ENCODE measurements around the gene WNK2.
"Not testable (repeated sequence)": the region's sequence is repeated elsewhere in the genome, so short reads cannot be mapped to it uniquely, and the experiment has no call there.

The WNK2 gene

DNA sequence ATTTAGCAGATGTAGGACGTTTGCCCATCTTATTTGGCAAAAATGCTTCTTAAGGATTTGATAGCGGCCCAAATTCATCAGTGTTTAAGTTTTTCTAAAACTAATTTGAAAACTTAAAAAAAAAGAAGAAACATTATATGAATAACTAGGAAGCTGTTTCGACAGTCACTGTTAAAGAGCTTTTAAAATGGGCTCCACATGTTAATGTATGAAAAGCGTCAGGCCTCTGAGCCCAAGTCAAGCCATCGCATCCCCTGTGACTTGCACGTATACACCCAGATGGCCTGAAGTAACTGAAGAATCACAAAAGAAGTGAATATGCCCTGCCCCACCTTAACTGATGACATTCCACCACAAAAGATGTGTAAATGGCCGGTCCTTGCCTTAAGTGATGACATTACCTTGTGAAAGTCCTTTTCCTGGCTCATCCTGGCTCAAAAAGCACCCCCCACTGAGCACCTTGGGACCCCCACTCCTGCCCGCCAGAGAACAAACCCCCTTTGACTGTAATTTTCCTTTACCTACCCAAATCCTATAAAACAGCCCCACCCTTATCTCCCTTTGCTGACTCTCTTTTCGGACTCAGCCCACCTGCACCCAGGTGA is 163.5 kb downstream of the WNK2 start:
- not testable (repeated sequence) for H3K4me1 ChIP-seq (ENCODE audit: control insufficient read depth in 1 of 2, insufficient read depth in 2 of 2, low read length in 2 of 2); H3K27ac ChIP-seq (ENCODE audit: low read depth, low read length); H3K9me3 ChIP-seq (ENCODE audit: control insufficient read depth in 1 of 2, low read length in 2 of 2); H3K4me3 ChIP-seq (ENCODE audit: low read depth in 1 of 2, low read length in 2 of 2); H3K36me3 ChIP-seq (ENCODE audit: control insufficient read depth in 1 of 2, insufficient read depth in 2 of 2, low read length in 2 of 2); H3K9ac ChIP-seq (ENCODE audit: low read depth in 1 of 2, low read length in 2 of 2)
- H3K27me3 ChIP-seq (ENCODE audit: control insufficient read depth in 1 of 2, insufficient read depth in 2 of 2, low read length in 2 of 2) = peaks cover 10 to 18% of the 10 kb centered on the region in 2 donors

- not testable (repeated sequence) for H3K4me1 ChIP-seq (ENCODE audit: control insufficient read depth in 1 of 2, insufficient read depth in 2 of 2, low read length in 2 of 2); H3K36me3 ChIP-seq (ENCODE audit: control insufficient read depth in 1 of 2, insufficient read depth in 2 of 2, low read length in 2 of 2); H3K9me3 ChIP-seq (ENCODE audit: control insufficient read depth in 1 of 2, low read length in 2 of 2)
These were observed 169.7 kb downstream of the WNK2 start for GRCh38 chr9:93353413-93354310.

GRCh38 chr9:93354451-93354850 is 170.5 kb downstream of the WNK2 start:
- no peak overlapping the region for H3K27ac ChIP-seq (ENCODE audit: low read depth, low read length)
- no peaks in the 10 kb centered on the region for H3K36me3 ChIP-seq (ENCODE audit: control insufficient read depth in 1 of 2, insufficient read depth in 2 of 2, low read length in 2 of 2)
- H3K9me3 ChIP-seq (ENCODE audit: control insufficient read depth in 1 of 2, low read length in 2 of 2) = no peaks in the 10 kb centered on the region
- H3K4me3 ChIP-seq (ENCODE audit: low read depth in 1 of 2, low read length in 2 of 2) = no peak overlapping the region
- H3K27me3 ChIP-seq (ENCODE audit: control insufficient read depth in 1 of 2, insufficient read depth in 2 of 2, low read length in 2 of 2) = no peaks in the 10 kb centered on the region
- no peak overlapping the region for H3K9ac ChIP-seq (ENCODE audit: low read depth in 1 of 2, low read length in 2 of 2)
- H3K4me1 ChIP-seq (ENCODE audit: control insufficient read depth in 1 of 2, insufficient read depth in 2 of 2, low read length in 2 of 2) = no peaks in the 10 kb centered on the region

More at GRCh38 chr9:93353413-93354310, 169.7 kb downstream of the WNK2 start:
- not testable (repeated sequence) for H3K27me3 ChIP-seq (ENCODE audit: control insufficient read depth in 1 of 2, insufficient read depth in 2 of 2, low read length in 2 of 2); H3K27ac ChIP-seq (ENCODE audit: low read depth, low read length); H3K4me3 ChIP-seq (ENCODE audit: low read depth in 1 of 2, low read length in 2 of 2); H3K9ac ChIP-seq (ENCODE audit: low read depth in 1 of 2, low read length in 2 of 2)

DNA sequence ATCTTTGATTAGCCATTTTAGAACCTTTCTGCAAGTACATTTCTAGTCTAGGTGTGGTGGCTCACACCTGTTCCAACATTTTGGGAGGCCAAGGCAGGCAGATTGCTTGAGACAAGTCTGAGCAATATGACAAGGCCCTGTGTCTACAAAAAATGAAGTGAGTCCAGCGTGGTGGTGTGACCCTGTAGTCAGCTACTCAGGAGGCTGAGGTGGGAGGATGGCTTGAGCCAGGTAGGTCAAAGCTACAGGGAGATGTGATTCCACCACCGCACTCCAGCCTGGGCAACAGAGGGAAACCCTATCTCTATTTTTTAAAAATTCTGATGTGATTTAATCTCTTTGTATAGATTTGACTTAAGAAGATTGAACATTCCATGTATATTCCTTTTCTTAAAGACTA is 171.9 kb downstream of the WNK2 start:
- no peak overlapping the region for H3K4me3 ChIP-seq (ENCODE audit: low read depth in 1 of 2, low read length in 2 of 2)
- H3K27ac ChIP-seq (ENCODE audit: low read depth, low read length) = no peak overlapping the region
- H3K4me1 ChIP-seq (ENCODE audit: control insufficient read depth in 1 of 2, insufficient read depth in 2 of 2, low read length in 2 of 2) = no peaks in the 10 kb centered on the region
- H3K27me3 ChIP-seq (ENCODE audit: control insufficient read depth in 1 of 2, insufficient read depth in 2 of 2, low read length in 2 of 2) = no peaks in the 10 kb centered on the region
- H3K9me3 ChIP-seq (ENCODE audit: control insufficient read depth in 1 of 2, low read length in 2 of 2) = peaks cover 0 to 4% of the 10 kb centered on the region in 2 donors
- no peaks in the 10 kb centered on the region for H3K36me3 ChIP-seq (ENCODE audit: control insufficient read depth in 1 of 2, insufficient read depth in 2 of 2, low read length in 2 of 2)
- no peak overlapping the region for H3K9ac ChIP-seq (ENCODE audit: low read depth in 1 of 2, low read length in 2 of 2)

DNA sequence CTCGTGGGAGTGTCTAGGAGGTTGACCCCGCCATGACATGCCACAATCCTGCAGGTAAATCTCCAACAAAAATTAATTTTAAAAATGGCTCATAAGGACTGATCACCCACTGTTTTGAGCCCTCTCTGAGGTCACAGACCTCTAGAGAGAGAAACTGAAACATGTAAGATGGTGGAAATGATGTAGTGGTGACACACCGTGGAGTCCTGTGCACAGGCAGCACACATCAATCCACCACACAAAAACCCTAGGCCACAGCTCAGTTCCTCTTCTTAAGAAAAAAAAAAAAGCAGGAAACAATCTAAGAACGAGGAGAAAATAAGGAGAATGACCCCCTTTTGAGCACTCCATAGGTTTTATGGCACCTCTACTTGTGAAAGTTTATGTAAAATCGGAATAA is 173.7 kb downstream of the WNK2 start:
- H3K27me3 ChIP-seq (ENCODE audit: control insufficient read depth in 1 of 2, insufficient read depth in 2 of 2, low read length in 2 of 2) = no peaks in the 10 kb centered on the region
- no peak overlapping the region for H3K4me3 ChIP-seq (ENCODE audit: low read depth in 1 of 2, low read length in 2 of 2)
- no peak overlapping the region for H3K9ac ChIP-seq (ENCODE audit: low read depth in 1 of 2, low read length in 2 of 2)
- H3K36me3 ChIP-seq (ENCODE audit: control insufficient read depth in 1 of 2, insufficient read depth in 2 of 2, low read length in 2 of 2) = no peaks in the 10 kb centered on the region
- H3K4me1 ChIP-seq (ENCODE audit: control insufficient read depth in 1 of 2, insufficient read depth in 2 of 2, low read length in 2 of 2) = no peaks in the 10 kb centered on the region
- no peak overlapping the region for H3K27ac ChIP-seq (ENCODE audit: low read depth, low read length)
- peaks cover 4 to 6% of the 10 kb centered on the region in 2 donors for H3K9me3 ChIP-seq (ENCODE audit: control insufficient read depth in 1 of 2, low read length in 2 of 2)

GRCh38 chr9:93359907-93360306 is 176.0 kb downstream of the WNK2 start:
- H3K9ac ChIP-seq (ENCODE audit: low read depth in 1 of 2, low read length in 2 of 2); H3K9me3 ChIP-seq (ENCODE audit: control insufficient read depth in 1 of 2, low read length in 2 of 2); H3K27me3 ChIP-seq (ENCODE audit: control insufficient read depth in 1 of 2, insufficient read depth in 2 of 2, low read length in 2 of 2); H3K27ac ChIP-seq (ENCODE audit: low read depth, low read length); H3K4me3 ChIP-seq (ENCODE audit: low read depth in 1 of 2, low read length in 2 of 2); H3K4me1 ChIP-seq (ENCODE audit: control insufficient read depth in 1 of 2, insufficient read depth in 2 of 2, low read length in 2 of 2); H3K36me3 ChIP-seq (ENCODE audit: control insufficient read depth in 1 of 2, insufficient read depth in 2 of 2, low read length in 2 of 2): not testable (repeated sequence)

- Histone ChIP-seq H3K27ac (ENCODE audit: low read depth, low read length) (no peak overlapping the region), H3K9me3 (ENCODE audit: control insufficient read depth in 1 of 2, low read length in 2 of 2) (peaks cover 4 to 6% of the 10 kb centered on the region in 2 donors), H3K36me3 (ENCODE audit: control insufficient read depth in 1 of 2, insufficient read depth in 2 of 2, low read length in 2 of 2) (no peaks in the 10 kb centered on the region), H3K27me3 (ENCODE audit: control insufficient read depth in 1 of 2, insufficient read depth in 2 of 2, low read length in 2 of 2) (no peaks in the 10 kb centered on the region), H3K9ac (ENCODE audit: low read depth in 1 of 2, low read length in 2 of 2) (no peak overlapping the region), H3K4me3 (ENCODE audit: low read depth in 1 of 2, low read length in 2 of 2) (no peak overlapping the region), H3K4me1 (ENCODE audit: control insufficient read depth in 1 of 2, insufficient read depth in 2 of 2, low read length in 2 of 2) (no peaks in the 10 kb centered on the region)
These were observed 178.1 kb downstream of the WNK2 start for GRCh38 chr9:93361995-93362394.

GRCh38 chr9:93364734-93365426 is 180.9 kb downstream of the WNK2 start:
- Histone ChIP-seq H3K36me3 (ENCODE audit: control insufficient read depth in 1 of 2, insufficient read depth in 2 of 2, low read length in 2 of 2) (no peaks in the 10 kb centered on the region), H3K4me1 (ENCODE audit: control insufficient read depth in 1 of 2, insufficient read depth in 2 of 2, low read length in 2 of 2) (no peaks in the 10 kb centered on the region), H3K4me3 (ENCODE audit: low read depth in 1 of 2, low read length in 2 of 2) (no peak overlapping the region), H3K9ac (ENCODE audit: low read depth in 1 of 2, low read length in 2 of 2) (no peak overlapping the region), H3K27me3 (ENCODE audit: control insufficient read depth in 1 of 2, insufficient read depth in 2 of 2, low read length in 2 of 2) (no peaks in the 10 kb centered on the region), H3K27ac (ENCODE audit: low read depth, low read length) (no peak overlapping the region), H3K9me3 (ENCODE audit: control insufficient read depth in 1 of 2, low read length in 2 of 2) (peaks cover 4 to 6% of the 10 kb centered on the region in 2 donors)

GRCh38 chr9:93365427-93366118 is 181.6 kb downstream of the WNK2 start:
- no peak overlapping the region for H3K4me3 ChIP-seq (ENCODE audit: low read depth in 1 of 2, low read length in 2 of 2)
- H3K27ac ChIP-seq (ENCODE audit: low read depth, low read length) = no peak overlapping the region
- H3K9ac ChIP-seq (ENCODE audit: low read depth in 1 of 2, low read length in 2 of 2) = no peak overlapping the region
- no peaks in the 10 kb centered on the region for H3K36me3 ChIP-seq (ENCODE audit: control insufficient read depth in 1 of 2, insufficient read depth in 2 of 2, low read length in 2 of 2)
- no peaks in the 10 kb centered on the region for H3K27me3 ChIP-seq (ENCODE audit: control insufficient read depth in 1 of 2, insufficient read depth in 2 of 2, low read length in 2 of 2)
- H3K9me3 ChIP-seq (ENCODE audit: control insufficient read depth in 1 of 2, low read length in 2 of 2) = peaks cover under 1 to 6% of the 10 kb centered on the region in 2 donors
- H3K4me1 ChIP-seq (ENCODE audit: control insufficient read depth in 1 of 2, insufficient read depth in 2 of 2, low read length in 2 of 2) = no peaks in the 10 kb centered on the region

- H3K4me3 ChIP-seq (ENCODE audit: low read depth in 1 of 2, low read length in 2 of 2) = no peak overlapping the region
- H3K4me1 ChIP-seq (ENCODE audit: control insufficient read depth in 1 of 2, insufficient read depth in 2 of 2, low read length in 2 of 2) = no peaks in the 10 kb centered on the region
- no peak overlapping the region for H3K9ac ChIP-seq (ENCODE audit: low read depth in 1 of 2, low read length in 2 of 2)
- no peaks in the 10 kb centered on the region for H3K27me3 ChIP-seq (ENCODE audit: control insufficient read depth in 1 of 2, insufficient read depth in 2 of 2, low read length in 2 of 2)
- no peak overlapping the region for H3K27ac ChIP-seq (ENCODE audit: low read depth, low read length)
- peaks cover 0 to 6% of the 10 kb centered on the region in 2 donors for H3K9me3 ChIP-seq (ENCODE audit: control insufficient read depth in 1 of 2, low read length in 2 of 2)
- H3K36me3 ChIP-seq (ENCODE audit: control insufficient read depth in 1 of 2, insufficient read depth in 2 of 2, low read length in 2 of 2) = no peaks in the 10 kb centered on the region
These were observed 182.1 kb downstream of the WNK2 start for GRCh38 chr9:93366119-93366447.
